ENCODE results near the gene SPR. TPM values are rescaled to one million over a fixed set of nuclear protein-coding genes. Genes with fewer than 3 reads are reported as not detected.

Gene SPR
- total and polyA plus RNA-seq, 2 of the 13 experiments (the other 11 are each of a cell fraction or from before 2014, with no cell fraction given) = 34.0 to 96.0 TPM

DNA sequence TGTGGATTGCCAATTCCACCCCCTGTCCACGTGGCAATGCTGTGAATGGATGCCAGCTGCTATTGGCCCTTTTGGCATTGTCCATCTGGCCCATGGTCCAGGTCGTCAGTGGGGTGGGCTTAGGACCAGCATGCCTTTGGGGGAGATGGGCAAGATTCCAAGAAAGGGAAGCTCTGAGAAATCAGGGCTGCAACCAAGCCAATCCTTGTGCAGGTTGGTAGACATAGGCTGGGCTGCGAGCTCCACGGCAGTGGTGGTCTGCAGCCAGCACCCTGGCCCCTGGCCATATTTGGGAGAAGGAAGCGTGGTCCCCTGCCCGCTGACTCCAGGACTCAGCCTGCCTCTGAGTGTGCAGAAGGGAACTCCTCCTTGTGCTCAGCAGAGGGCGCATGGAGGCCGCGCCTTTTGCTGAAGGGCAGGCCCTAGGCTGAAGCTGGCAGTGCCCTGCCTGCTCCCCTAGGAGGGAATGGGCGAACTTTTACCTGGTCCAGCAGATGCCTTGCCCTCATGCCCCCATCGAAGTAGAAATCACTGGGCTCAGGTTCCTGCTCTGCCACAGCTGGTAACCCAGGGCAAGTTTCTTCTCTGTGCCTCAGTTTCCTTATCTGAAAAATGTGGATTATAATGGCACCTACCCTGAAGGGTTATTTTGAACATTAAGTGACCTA lies 5.4 kb downstream of the SPR start (continued):
- TF ChIP-seq FOXP4 (CRISPR knock-in tag; IDR thresholded peaks at IDR 0.05) (no peak), MIER2 (CRISPR knock-in tag; IDR thresholded peaks at IDR 0.05) (peak; percentile 30; the same call in 1 of the 2 replicates), SRY (CRISPR knock-in tag; IDR thresholded peaks at IDR 0.05) (no peak), NFE2L2 (IDR thresholded peaks at IDR 0.05; ENCODE audit: low read length) (0 out of 2 replicates have a peak, but pooled peaks have one; percentile 2), SALL2 (CRISPR knock-in tag; IDR thresholded peaks at IDR 0.05) (peak; percentile 56; the same call in 1 of the 2 replicates), MXD3 (CRISPR knock-in tag; IDR thresholded peaks at IDR 0.05) (no peak), ZNF292 (CRISPR knock-in tag; IDR thresholded peaks at IDR 0.05; ENCODE audit: borderline replicate concordance, low read depth) (no peak), AGO1 (IDR thresholded peaks at IDR 0.05; ENCODE audit: low read depth, low read length, poor library complexity, severe bottlenecking) (peak; percentile 25), ZNF225 (CRISPR knock-in tag; IDR thresholded peaks at IDR 0.05) (no peak), ZNF382 (CRISPR knock-in tag; IDR thresholded peaks at IDR 0.05; ENCODE audit: borderline replicate concordance) (no peak), ZNF710 (CRISPR knock-in tag; IDR thresholded peaks at IDR 0.05; ENCODE audit: borderline replicate concordance) (peak; percentile 22; the same call in 1 of the 2 replicates), ZNF274 (CRISPR knock-in tag; IDR thresholded peaks at IDR 0.05) (0 out of 2 replicates have a peak, but pooled peaks have one; percentile 54), ZFX (CRISPR knock-in tag; IDR thresholded peaks at IDR 0.05; ENCODE audit: low read depth) (peak; percentile 46; the same call in 1 of the 2 replicates), KDM5B (CRISPR knock-in tag; IDR thresholded peaks at IDR 0.05; ENCODE audit: borderline replicate concordance) (0 out of 2 replicates have a peak, but pooled peaks have one; percentile 51), ZNF619 (CRISPR knock-in tag; IDR thresholded peaks at IDR 0.05) (no peak)
- TF ChIP-seq, protein P1, sequence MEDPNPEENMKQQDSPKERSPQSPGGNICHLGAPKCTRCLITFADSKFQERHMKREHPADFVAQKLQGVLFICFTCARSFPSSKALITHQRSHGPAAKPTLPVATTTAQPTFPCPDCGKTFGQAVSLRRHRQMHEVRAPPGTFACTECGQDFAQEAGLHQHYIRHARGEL (CRISPR knock-in tag; IDR thresholded peaks at IDR 0.05) = 0 out of 2 replicates have a peak, but pooled peaks have one; percentile 58
